Measurements from ENCODE around the gene UMODL1. TPM values are rescaled to one million over a fixed set of nuclear protein-coding genes. Genes with fewer than 3 reads are reported as not detected.

The UMODL1 gene
- total RNA-seq, 1 experiment from 2014 or later = 0.18 TPM

DNA sequence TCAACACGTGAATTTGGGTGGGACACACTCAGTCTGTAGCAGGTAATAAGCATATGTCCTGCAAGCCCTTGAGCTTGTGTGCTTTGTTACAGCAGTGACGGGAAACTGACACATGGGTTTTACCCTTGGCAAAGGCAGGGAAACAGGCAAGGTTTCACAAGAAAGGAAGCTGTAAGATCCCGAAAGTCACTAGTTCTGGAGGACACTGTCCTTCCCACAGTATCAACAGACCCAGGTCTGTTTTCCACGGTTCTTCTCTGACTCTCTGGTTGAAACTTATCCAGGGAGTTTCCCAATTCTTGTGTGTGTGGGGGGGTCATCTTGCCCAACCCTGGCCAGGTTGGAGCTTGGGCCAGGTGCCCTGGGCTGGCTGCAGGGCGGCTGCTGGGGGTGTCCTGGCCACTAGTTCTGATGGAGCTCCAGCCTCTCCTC is 31.6 kb upstream of the UMODL1 start:
- ATAC-seq (0 out of 2 replicates have a peak, but pooled peaks have one; percentile 6), DNase-seq (ENCODE audit: low read depth, low spot score) (no peak)
- no peaks in the 10 kb centered on the region for H3K9me3 ChIP-seq (ENCODE audit: control insufficient read depth, insufficient read depth, low read depth, low read length)
- no peaks in the 10 kb centered on the region for H3K4me1 ChIP-seq (ENCODE audit: control insufficient read depth, insufficient read depth, low read length)
- no TSS peak for BruUV-seq (replicated peaks)
- no peaks in the 10 kb centered on the region for H3K36me3 ChIP-seq (ENCODE audit: control insufficient read depth, insufficient read depth, low read length)
- no peak overlapping the region for H3K4me3 ChIP-seq (ENCODE audit: low read depth in 2 of 2, low read length in 2 of 2)
- TF ChIP-seq TCF7L2 (IDR thresholded peaks at IDR 0.05; ENCODE audit: low read depth, low read length) (no peak), REST (IDR thresholded peaks at IDR 0.05; ENCODE audit: insufficient read depth in 1 of 2, low read depth in 2 of 2, low read length in 1 of 2) (no peak), SIN3A (IDR thresholded peaks at IDR 0.05; ENCODE audit: borderline replicate concordance, insufficient read depth, low read depth, low read length) (no peak), POLR2AphosphoS5 (IDR thresholded peaks at IDR 0.05; ENCODE audit: low read depth, low read length) (no peak), CTCF (IDR thresholded peaks at IDR 0.05) (no peak)
- no peak overlapping the region for H3K27ac ChIP-seq (ENCODE audit: low read length)
- ChIA-PET POLR2A (interaction anchor here (0.7 kb wide), 1 partner anchor 664 kb away, joined by 3 read pairs; no protein-coding TSS in a partner anchor), CTCF (no interaction called here)
- in situ Hi-C loops (cut with HindIII; ENCODE audit: low pct_unique_long_range_greater_than_20kb, low sequenced_read_pairs) = no loop called here
- no peaks in the 10 kb centered on the region for H3K27me3 ChIP-seq (ENCODE audit: control insufficient read depth, insufficient read depth, low read length)
- intact Hi-C loops (cut with micrococcal nuclease; ENCODE audit: unreplicated experiment) = loop anchor here (10.0 kb wide), 1 partner anchor 65 kb away; no protein-coding TSS in a partner anchor

DNA sequence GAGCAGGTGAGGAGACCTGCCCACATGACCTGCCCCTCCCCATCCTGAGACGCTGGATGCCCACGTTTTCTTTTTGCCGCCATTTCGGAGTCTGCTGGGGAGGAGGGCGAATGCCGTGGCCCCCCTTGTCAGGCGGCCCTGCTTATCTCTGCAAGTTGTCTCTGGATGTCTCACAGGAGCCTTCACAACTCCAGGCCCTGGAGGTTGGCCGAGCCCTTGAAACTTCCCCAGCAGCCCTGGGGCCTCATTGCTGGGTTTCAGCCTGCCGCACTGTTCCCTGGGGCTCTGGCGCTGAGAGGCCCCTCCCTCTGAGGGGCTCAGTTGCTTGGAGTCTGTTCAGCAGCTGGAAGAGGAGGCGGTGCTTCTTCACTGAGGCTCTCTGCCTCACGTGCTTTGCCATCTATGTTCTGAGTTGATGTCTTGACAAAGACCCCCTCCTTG is 31.2 kb upstream of the UMODL1 start:
- BruUV-seq (replicated peaks) = no TSS peak
- ChIA-PET CTCF (no interaction called here), POLR2A (interaction anchor here (0.7 kb wide), 1 partner anchor 664 kb away, joined by 3 read pairs; no protein-coding TSS in a partner anchor)
- Histone ChIP-seq H3K27me3 (ENCODE audit: control insufficient read depth, insufficient read depth, low read length) (no peaks in the 10 kb centered on the region), H3K27ac (ENCODE audit: low read length) (no peak overlapping the region), H3K4me3 (ENCODE audit: low read depth in 2 of 2, low read length in 2 of 2) (no peak overlapping the region), H3K36me3 (ENCODE audit: control insufficient read depth, insufficient read depth, low read length) (no peaks in the 10 kb centered on the region), H3K9me3 (ENCODE audit: control insufficient read depth, insufficient read depth, low read depth, low read length) (no peaks in the 10 kb centered on the region), H3K4me1 (ENCODE audit: control insufficient read depth, insufficient read depth, low read length) (no peaks in the 10 kb centered on the region)
- DNase-seq (ENCODE audit: low read depth, low spot score) (no peak), ATAC-seq (peak; percentile 6; the same call in 1 of the 2 replicates)
- in situ Hi-C loops (cut with HindIII; ENCODE audit: low pct_unique_long_range_greater_than_20kb, low sequenced_read_pairs) (no loop called here), intact Hi-C loops (cut with micrococcal nuclease; ENCODE audit: unreplicated experiment) (loop anchor here (10.0 kb wide), 1 partner anchor 65 kb away; no protein-coding TSS in a partner anchor)
- no peak for TF ChIP-seq POLR2AphosphoS5 (IDR thresholded peaks at IDR 0.05; ENCODE audit: low read depth, low read length)
- TF ChIP-seq CTCF (IDR thresholded peaks at IDR 0.05) = no peak
- no peak for TF ChIP-seq TCF7L2 (IDR thresholded peaks at IDR 0.05; ENCODE audit: low read depth, low read length)
- no peak for TF ChIP-seq REST (IDR thresholded peaks at IDR 0.05; ENCODE audit: insufficient read depth in 1 of 2, low read depth in 2 of 2, low read length in 1 of 2)
- TF ChIP-seq SIN3A (IDR thresholded peaks at IDR 0.05; ENCODE audit: borderline replicate concordance, insufficient read depth, low read depth, low read length) = no peak
